ENCODE data around the gene CHEK1.
A peak's percentile ranks its signal among the peaks of the same experiment; 100 is the strongest.
"Not testable (repeated sequence)": the region's sequence is repeated elsewhere in the genome, so short reads cannot be mapped to it uniquely, and the experiment has no call there.

The CHEK1 gene

GRCh38 chr11:125624756-125625213 is at the start of gene CHEK1:
TSS of gene CHEK1 (plus strand) at chr11:125625163. CDS start at chr11:125626769, 1,606 bp downstream.
- no peak for DNase-seq

DNA sequence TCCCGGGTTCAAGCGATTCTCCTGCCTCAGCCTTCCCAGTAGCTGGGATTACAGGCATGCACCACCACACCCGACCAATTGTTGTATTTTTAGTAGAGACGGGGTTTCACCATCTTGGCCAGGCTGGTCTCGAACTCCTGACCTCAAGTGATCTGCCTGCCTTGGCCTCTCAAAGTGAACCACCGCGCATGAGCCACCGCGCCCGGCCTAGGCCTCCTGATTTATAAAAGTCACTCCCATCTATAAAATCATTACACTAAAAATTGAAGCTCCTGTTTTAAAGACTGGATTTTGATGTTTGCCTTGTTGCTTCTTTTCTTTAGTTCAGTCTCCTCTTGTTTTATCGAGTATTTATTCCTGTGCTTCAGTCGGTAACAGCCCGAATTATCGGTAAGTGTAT is 47.8 kb upstream of the CHEK1 start:
- DNase-seq, result not testable (repeated sequence)

GRCh38 chr11:125578783-125579182 is 46.2 kb upstream of the CHEK1 start:
- DNase-seq, result no peak

DNA sequence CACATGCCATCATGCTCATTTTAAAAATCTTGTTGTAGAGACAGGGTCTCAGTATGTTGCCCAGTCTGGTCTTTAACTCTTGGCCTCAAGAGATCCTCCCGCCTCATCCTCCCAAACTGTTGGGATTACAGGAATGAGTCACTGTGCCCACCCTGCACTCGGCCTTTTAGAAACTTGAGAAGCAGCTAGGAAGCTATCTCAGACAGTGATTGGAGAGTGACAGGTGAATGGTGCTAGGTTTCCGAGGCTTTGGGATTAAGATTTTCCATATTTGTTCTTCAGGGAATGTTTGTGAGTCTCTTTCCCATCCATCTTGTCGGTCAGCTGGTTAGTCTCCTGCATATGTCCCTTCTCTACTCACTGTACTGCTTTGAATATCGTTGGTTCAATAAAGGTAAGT is 45.2 kb upstream of the CHEK1 start:
- DNase-seq, result no peak

GRCh38 chr11:125583496-125583895 is 41.5 kb upstream of the CHEK1 start:
- DNase-seq, result no peak

- DNase-seq, result no peak
Observed at GRCh38 chr11:125585487-125585886, 39.5 kb upstream of the CHEK1 start.

GRCh38 chr11:125586623-125587022 is 38.3 kb upstream of the CHEK1 start:
- no peak for DNase-seq

DNA sequence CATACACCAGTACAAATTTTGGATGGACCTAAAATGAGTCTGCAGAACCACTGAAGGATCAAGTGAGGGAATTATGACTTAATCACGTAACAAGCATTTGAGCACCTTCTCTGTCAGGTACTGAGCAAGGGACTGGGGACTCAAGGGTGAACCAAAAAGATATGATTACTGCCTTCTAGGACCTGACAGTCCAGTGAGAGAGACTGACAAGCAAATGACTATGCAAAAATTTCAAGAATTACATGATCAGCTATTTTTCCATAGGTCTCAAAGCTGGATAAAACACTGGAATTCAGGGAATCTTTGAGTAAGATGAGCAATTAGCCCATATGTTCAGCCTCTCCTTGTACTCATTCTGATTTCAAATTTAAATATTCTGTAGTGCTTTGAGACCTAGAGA is 37.5 kb upstream of the CHEK1 start:
- DNase-seq, result no peak

GRCh38 chr11:125588505-125588904 is 36.5 kb upstream of the CHEK1 start:
- no peak for DNase-seq

GRCh38 chr11:125591649-125592304 is 33.2 kb upstream of the CHEK1 start:
- DNase-seq, result no peak

GRCh38 chr11:125592305-125593113 is 32.5 kb upstream of the CHEK1 start, which contains the start of gene STT3A:
TSS of gene STT3A (plus strand) at chr11:125592852. CDS start at chr11:125595916, 3,064 bp downstream.
- peak; percentile 97 for DNase-seq

DNA sequence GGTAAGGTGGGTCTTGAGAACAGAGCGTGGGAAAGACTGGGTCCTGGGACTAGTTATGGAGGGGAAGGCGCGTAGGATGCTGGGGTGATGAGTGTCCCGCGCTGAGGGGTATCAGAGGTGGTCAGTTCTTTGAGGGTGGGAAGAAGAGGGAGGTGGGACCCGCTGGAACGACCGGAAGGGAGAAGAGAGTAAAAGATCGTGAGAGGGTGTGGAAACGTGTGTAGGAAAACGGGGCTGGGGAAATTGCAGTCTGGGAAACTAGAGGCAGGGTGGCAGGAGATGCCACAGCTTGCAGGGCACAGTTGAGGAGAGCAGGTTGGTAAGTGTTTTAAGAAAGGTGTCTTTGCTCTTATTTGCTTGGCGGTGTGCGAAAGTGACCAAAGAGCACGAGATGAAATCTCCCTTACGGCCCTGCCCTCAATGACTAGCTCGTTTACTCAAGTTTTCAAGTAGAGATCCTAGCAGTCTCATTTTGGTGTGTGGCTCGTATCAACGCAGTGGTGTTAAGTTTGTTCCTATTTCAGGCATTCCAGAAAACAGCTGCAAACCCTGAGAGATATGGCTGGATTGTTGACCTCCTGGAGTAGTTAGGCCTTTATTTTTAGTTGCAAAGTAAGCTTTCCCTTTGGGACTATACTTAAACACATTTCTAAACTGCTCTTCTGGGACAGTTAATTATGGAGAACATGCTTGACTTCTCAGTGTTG is 31.7 kb upstream of the CHEK1 start:
- no peak for DNase-seq

- no peak for DNase-seq
Observed at GRCh38 chr11:125594958-125595357, 30.0 kb upstream of the CHEK1 start.

DNA sequence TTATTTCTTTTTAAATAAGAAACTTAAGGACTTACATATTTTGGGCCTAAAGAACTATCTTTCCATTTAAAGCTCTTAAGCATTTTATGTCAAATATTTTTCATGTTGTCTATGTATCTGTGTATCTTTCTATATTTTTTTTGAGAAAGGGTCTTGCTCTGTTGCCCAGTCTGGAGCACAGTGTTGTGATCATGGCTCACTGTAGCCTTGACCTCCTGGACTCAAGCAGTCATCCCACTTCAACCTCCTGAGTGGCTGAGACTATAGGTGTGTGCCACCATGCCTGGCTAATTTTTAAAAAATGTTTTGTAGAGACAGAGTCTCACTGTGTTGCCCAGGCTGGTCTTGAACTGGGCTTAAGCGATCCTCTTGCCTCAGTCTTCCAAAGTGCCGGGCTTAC is 24.3 kb upstream of the CHEK1 start:
- no peak for DNase-seq

DNA sequence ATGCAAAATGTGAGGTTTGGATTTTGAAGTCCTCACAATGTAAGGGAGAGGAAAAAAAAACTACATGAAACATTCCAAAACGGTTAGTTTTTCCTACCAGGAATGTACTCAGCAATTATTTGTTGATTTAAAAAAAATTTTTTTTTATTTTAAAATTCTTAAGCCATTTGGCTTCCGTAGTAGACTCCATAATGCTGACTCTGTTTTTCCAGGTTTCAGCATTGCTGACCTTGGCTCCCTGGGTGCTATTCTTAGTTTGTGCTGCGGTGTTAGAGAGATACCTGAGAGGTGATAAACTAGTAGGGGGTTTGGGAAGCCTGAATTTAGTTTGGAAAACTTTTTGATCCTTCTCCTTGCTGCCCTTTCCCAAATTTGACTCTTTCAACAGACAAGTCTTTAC is 21.8 kb upstream of the CHEK1 start:
- no peak for DNase-seq

DNA sequence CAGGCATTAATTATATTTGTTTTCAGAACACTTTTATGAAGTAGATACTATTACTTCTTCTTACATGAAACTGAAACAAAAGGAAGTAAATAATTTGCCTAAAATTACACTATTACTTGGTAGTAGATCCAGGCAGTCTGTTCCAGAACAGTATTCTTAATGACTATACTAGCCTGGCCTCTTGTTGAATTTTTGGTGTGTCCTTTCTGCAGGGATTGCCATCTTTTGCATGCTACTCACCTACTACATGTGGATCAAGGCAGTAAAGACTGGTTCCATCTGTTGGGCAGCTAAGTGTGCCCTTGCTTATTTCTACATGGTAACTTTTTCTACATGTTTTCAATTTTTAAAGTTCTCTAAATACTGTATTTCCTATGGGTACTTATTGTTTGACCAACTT is 19.5 kb upstream of the CHEK1 start:
- DNase-seq, result no peak

- no peak for DNase-seq
Observed at GRCh38 chr11:125609545-125609944, 15.4 kb upstream of the CHEK1 start.

- DNase-seq, result no peak
Observed at GRCh38 chr11:125618383-125618782, 6.6 kb upstream of the CHEK1 start.

DNA sequence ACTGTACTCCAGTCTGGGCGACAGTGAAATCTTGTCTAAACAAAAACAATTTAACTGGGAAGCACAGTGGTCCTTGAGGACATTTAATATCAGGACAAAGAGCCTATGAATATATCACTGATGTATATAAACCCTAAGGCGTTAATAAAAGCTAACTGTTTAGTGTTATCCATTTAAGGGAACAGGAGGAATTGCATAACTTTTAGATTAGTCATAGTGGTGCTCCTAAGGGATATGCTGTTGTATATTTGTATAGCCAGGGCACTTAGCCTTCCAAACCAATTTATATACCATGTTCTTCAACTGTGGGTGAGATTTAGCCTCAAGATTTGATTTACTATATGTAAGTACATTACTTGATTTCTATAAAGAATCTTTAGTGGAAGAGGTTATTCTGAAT is 3.0 kb upstream of the CHEK1 start:
- DNase-seq, result no peak

- DNase-seq, result no peak
Observed at GRCh38 chr11:125623064-125623463, 1.9 kb upstream of the CHEK1 start.

DNA sequence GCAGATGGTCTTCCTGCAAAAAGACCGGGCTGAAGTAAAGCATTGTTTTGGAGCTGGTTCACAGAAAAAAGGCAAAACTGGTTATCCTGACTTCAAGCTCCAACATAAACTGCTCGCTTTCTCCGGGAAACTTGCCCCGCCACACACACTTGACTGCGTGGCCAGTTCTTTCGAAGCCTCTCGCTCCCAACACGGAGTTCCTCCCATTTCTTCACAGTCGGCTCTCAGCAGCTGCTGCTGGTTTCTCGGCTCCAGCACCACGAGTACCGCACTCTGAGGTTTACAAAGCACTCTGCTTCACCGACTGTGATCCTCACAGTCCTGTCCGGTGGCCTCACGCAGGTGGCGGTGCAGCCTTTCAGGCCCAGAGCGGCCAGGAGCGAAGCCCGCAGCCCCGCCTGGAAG is 264 bp downstream of the CHEK1 start:
- no peak for DNase-seq

- peak; percentile 80 to 81 for DNase-seq
Observed at GRCh38 chr11:125625630-125626287, 796 bp downstream of the CHEK1 start.
